B cell (primary cell): Measurements from ENCODE around the gene ETS1. TPM values are rescaled to one million over a fixed set of nuclear protein-coding genes. Genes with fewer than 3 reads are reported as not detected.

Experiments used
- ATAC-seq: fragments of 200-7000 bp; cut with Tn5 transposase; one replicate; pipeline ENCODE4 v1.10.0; 2021; ENCODE audit warnings: low read depth, mild to moderate bottlenecking, moderate number of reproducible peaks, moderate library complexity
- CTCF ChIA-PET: fragments of 350-600 bp; sonication (Branson Sonifier 250); formaldehyde crosslinking; loops from one replicate; lab custom pipeline; 2021; ENCODE audit warnings: antibody characterized with exemption, inconsistent platforms; lab: Charles Lee
- POLR2A ChIA-PET: fragments of 350-600 bp; sonication (Branson Sonifier 250); formaldehyde crosslinking; loops from one replicate; lab custom pipeline; 2021; ENCODE audit warnings: antibody characterized with exemption; lab: Charles Lee
- DNase-seq: peaks from one replicate; pipeline ENCODE4 v3.0.0; 2013
- H2AFZ ChIP-seq: 2 replicates; pipeline ENCODE4 v1.6.1; 2012; ENCODE audit warnings: mild to moderate bottlenecking, low read depth, low read length; ENCODE audit not compliant: insufficient read depth, poor library complexity, severe bottlenecking
- H3K27ac ChIP-seq, 2 donors: 1 replicate in 1 of 2; 2 replicates in 1 of 2; pipeline ENCODE4 v1.5.1; 2012 to 2013; ENCODE audit warnings: low read length in 2 of 2, mild to moderate bottlenecking in 2 of 2, moderate library complexity in 1 of 2
- H3K27me3 ChIP-seq, 4 experiments: fragments of 200-600 bp in 1 of 4; sonication (generic) in 1 of 4; replicated peaks in 1 of 4; 1 replicate in 2 of 4; 2 replicates in 2 of 4; pipeline versions ENCODE4 v1.6.1 to v1.7.0; 2013 to 2016; ENCODE audit warnings: low read length in 3 of 4, mild to moderate bottlenecking in 2 of 4, mixed read lengths in 1 of 4, moderate library complexity in 1 of 4; ENCODE audit not compliant: insufficient read depth in 4 of 4, control insufficient read depth in 3 of 4; ENCODE audit errors: control extremely low read depth in 1 of 4
- H3K36me3 ChIP-seq, 2 experiments: replicated peaks in 1 of 2; 1 replicate in 1 of 2; 2 replicates in 1 of 2; pipeline versions ENCODE4 v1.6.1 to v1.7.1; 2013; ENCODE audit warnings: low read length in 1 of 2; ENCODE audit not compliant: insufficient read depth in 2 of 2, control insufficient read depth in 1 of 2; ENCODE audit errors: control extremely low read depth in 1 of 2, extremely low read depth in 1 of 2
- H3K4me1 ChIP-seq, 2 donors: fragments of 200-600 bp in 1 of 2; sonication (generic) in 1 of 2; 1 replicate in 1 of 2; 2 replicates in 1 of 2; pipeline versions ENCODE4 v1.5.1 to v1.6.1; 2013 to 2017; ENCODE audit warnings: low read length in 2 of 2; ENCODE audit not compliant: control insufficient read depth in 2 of 2, insufficient read depth in 2 of 2
- H3K4me2 ChIP-seq: replicated peaks from 2 replicates; pipeline ENCODE3; 2012; ENCODE audit warnings: mild to moderate bottlenecking, low read depth, low read length; ENCODE audit not compliant: poor library complexity, severe bottlenecking
- H3K4me3 ChIP-seq, 5 experiments: fragments of 200-600 bp in 1 of 5; sonication (generic) in 1 of 5; 1 replicate in 3 of 5; 2 replicates in 2 of 5; pipeline versions ENCODE4 v1.5.1 to v1.7.0; 2011 to 2016; ENCODE audit warnings: low read length in 4 of 5, mild to moderate bottlenecking in 4 of 5, low read depth in 2 of 5, control low read depth in 1 of 5, moderate library complexity in 1 of 5; ENCODE audit not compliant: insufficient read depth in 1 of 5; ENCODE audit errors: control extremely low read depth in 1 of 5, extremely low read depth in 1 of 5
- H3K79me2 ChIP-seq: fragments of 200-600 bp; sonication (generic); one replicate; pipeline ENCODE4 v1.6.0; 2016; ENCODE audit warnings: low read length; ENCODE audit not compliant: control insufficient read depth, insufficient read depth
- H3K9ac ChIP-seq: fragments of 200-600 bp; sonication (generic); 2 replicates; pipeline ENCODE4 v1.6.1; 2017; ENCODE audit warnings: mild to moderate bottlenecking, low read length, moderate library complexity
- H3K9me3 ChIP-seq, 3 donors: one replicate each; pipeline versions ENCODE4 v1.6.1 to v1.7.1; 2013; ENCODE audit warnings: low read length in 2 of 3; ENCODE audit not compliant: control insufficient read depth in 2 of 3, insufficient read depth in 1 of 3; ENCODE audit errors: control extremely low read depth in 1 of 3
- H4K20me1 ChIP-seq: 2 replicates; pipeline ENCODE4 v1.6.0; 2012; ENCODE audit warnings: mild to moderate bottlenecking, low read length; ENCODE audit not compliant: insufficient read depth, control insufficient read depth, poor library complexity, severe bottlenecking
- H3K27ac Mint-ChIP-seq: one replicate; pipeline ENCODE4 v1.8.0; 2021; ENCODE audit warnings: mixed read lengths
- H3K27me3 Mint-ChIP-seq: one replicate; pipeline ENCODE4 v1.8.0; 2021; ENCODE audit warnings: mixed read lengths
- H3K4me1 Mint-ChIP-seq: one replicate; pipeline ENCODE4 v1.8.0; 2021; ENCODE audit warnings: mixed read lengths
- H3K4me3 Mint-ChIP-seq: one replicate; pipeline ENCODE4 v1.8.0; 2021; ENCODE audit warnings: mixed read lengths
- H3K9me3 Mint-ChIP-seq: one replicate; pipeline ENCODE4 v1.8.0; 2022; ENCODE audit warnings: mixed read lengths; ENCODE audit not compliant: insufficient read depth
- CTCF ChIP-seq: fragments of 200-600 bp; IDR thresholded peaks from one replicate; pipeline ENCODE4 v1.8.0; 2022; ENCODE audit warnings: antibody characterized with exemption, mild to moderate bottlenecking
- EZH2 ChIP-seq: IDR thresholded peaks from 2 replicates; pipeline ENCODE4 v1.6.1; 2012; ENCODE audit warnings: borderline replicate concordance, low read depth, mild to moderate bottlenecking, moderate library complexity, low read length; ENCODE audit not compliant: insufficient read depth, poor library complexity, severe bottlenecking
- WGBS: methylation state at CpG from one replicate; pipeline ENCODE4 v1.1.5; 2013; ENCODE audit warnings: missing lambda C conversion rate; ENCODE audit not compliant: insufficient coverage; 5-methylcytosine and 5-hydroxymethylcytosine counted together
- intact Hi-C: fragments of 100-400 bp; cut with micrococcal nuclease; formaldehyde crosslinking; loops from one replicate; pipeline ENCODE4 v1.10.0; 2022
- polyA plus RNA-seq: library from polyadenylated mRNA; depleted of rRNA; stranded (reverse); fragments of >200 nt; gene quantifications from 2 replicates; pipeline ENCODE4 v1.2.3, GENCODE V29; 2012
- total RNA-seq, 2 donors: library from RNA; stranded (reverse); fragments of 120-200 nt in 1 of 2; gene quantifications; 1 replicate in 1 of 2; 2 replicates in 1 of 2; pipeline versions ENCODE4 v1.2.3 to v1.2.4, GENCODE V29; 2013 to 2022

Gene ETS1
- total and polyA plus RNA-seq, 2 donors (not counting 1 experiment from before 2014, with no cell fraction given) = 115 to 271 TPM

DNA sequence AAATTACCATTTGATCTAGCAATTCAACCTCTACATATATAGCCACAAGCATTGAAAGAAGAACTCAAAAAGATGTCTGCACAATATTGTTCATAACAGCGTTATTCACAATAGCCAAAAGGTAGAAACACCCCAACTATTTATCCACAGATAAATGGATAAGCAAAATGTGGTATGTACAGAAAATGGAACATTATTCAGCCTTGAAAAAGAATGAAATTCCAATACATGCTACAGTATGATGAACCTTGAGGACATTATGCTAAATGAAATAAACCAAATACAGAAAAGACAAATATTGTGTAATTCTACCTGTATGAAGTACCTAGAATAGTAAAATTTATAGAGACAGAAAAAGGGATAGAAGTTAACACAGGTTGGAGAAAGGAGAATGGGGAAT, 2.6 kb upstream of the ETS1 start:
- H3K36me3 ChIP-seq = no peaks in the 10 kb centered on the region
- no peaks in the 10 kb centered on the region for H3K27me3 ChIP-seq
- no peak overlapping the region for H3K9ac ChIP-seq
- no peaks in the 10 kb centered on the region for H4K20me1 ChIP-seq
- no peak overlapping the region for H2AFZ ChIP-seq
- TF ChIP-seq CTCF (no peak), EZH2 (no peak)
- CTCF ChIA-PET = interaction anchor here (1.9 kb wide), 1 partner anchor 9 kb away, joined by 6 read pairs; no protein-coding TSS in a partner anchor
- no peak overlapping the region for H3K4me2 ChIP-seq
- Mint-ChIP-seq H3K27ac (no peak overlapping the region), H3K4me1 (peaks cover 32% of the 10 kb centered on the region), H3K9me3 (peaks cover 2% of the 10 kb centered on the region), H3K4me3 (no peak overlapping the region), H3K27me3 (no peaks in the 10 kb centered on the region)
- ATAC-seq (no peak), DNase-seq (no peak)
- WGBS = no CpG with 5 or more reads among the region's 1 CpG
- H3K4me3 ChIP-seq = no peak overlapping the region
- H3K79me2 ChIP-seq = no peaks in the 10 kb centered on the region
- H3K4me1 ChIP-seq = peaks cover 5 to 10% of the 10 kb centered on the region in 2 donors
- intact Hi-C loops = no loop called here
- no peak overlapping the region for H3K27ac ChIP-seq
- H3K9me3 ChIP-seq = no peaks in the 10 kb centered on the region
- POLR2A ChIA-PET = no interaction called here

DNA sequence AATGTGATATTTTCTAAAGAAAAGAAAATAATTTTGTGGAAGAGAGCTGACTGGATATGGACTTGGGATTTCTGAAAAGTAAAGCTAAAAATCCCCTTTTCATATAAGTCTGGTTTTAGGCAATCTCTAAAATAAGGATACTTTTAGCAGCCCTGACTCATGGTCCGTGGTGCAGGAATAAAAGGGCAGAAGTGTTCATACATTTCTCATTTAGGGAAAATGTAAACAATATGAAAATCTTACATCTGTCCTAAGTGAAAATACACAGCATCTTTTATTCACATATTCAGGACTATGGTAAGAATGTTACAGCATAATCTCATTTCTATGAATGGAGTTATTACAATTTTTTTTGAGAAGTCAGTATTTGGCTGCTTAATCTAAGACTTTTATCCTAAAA, 735 bp upstream of the ETS1 start:
- peaks cover 24% of the 10 kb centered on the region for H3K4me1 Mint-ChIP-seq
- peaks cover 2% of the 10 kb centered on the region for H3K9me3 Mint-ChIP-seq
- H3K27ac Mint-ChIP-seq = no peak overlapping the region
- H3K27me3 ChIP-seq = no peaks in the 10 kb centered on the region
- no CpG with 5 or more reads among the region's 1 CpG for WGBS
- TF ChIP-seq EZH2 = no peak
- TF ChIP-seq CTCF = no peak
- no peak for ATAC-seq
- no peaks in the 10 kb centered on the region for H3K9me3 ChIP-seq
- H3K4me2 ChIP-seq = no peak overlapping the region
- no peaks in the 10 kb centered on the region for H3K79me2 ChIP-seq
- H3K27ac ChIP-seq = no peak overlapping the region
- intact Hi-C loops = no loop called here
- CTCF ChIA-PET = interaction anchor here (0.8 kb wide), 2 partner anchors 25 to 416 kb away, joined by 3 read pairs; no protein-coding TSS in a partner anchor
- no peaks in the 10 kb centered on the region for H3K27me3 Mint-ChIP-seq
- H3K4me1 ChIP-seq = peaks cover 0 to 10% of the 10 kb centered on the region in 2 donors
- POLR2A ChIA-PET = no interaction called here
- H3K9ac ChIP-seq = no peak overlapping the region
- DNase-seq = no peak
- no peaks in the 10 kb centered on the region for H4K20me1 ChIP-seq
- H3K4me3 ChIP-seq = no peak overlapping the region
- H3K36me3 ChIP-seq = no peaks in the 10 kb centered on the region
- no peak overlapping the region for H3K4me3 Mint-ChIP-seq
- no peak overlapping the region for H2AFZ ChIP-seq
